ENCODE results near the gene RBBP4. TPM values are rescaled to one million over a fixed set of nuclear protein-coding genes. Genes with fewer than 3 reads are reported as not detected.

Gene RBBP4
- total and polyA plus RNA-seq, 2 of the 8 experiments (the other 6 are each of a cell fraction or from before 2014, with no cell fraction given), result 147 to 397 TPM

GRCh38 chr1:32605711-32606424 lies 45.1 kb upstream of the RBBP4 start:
- ChIA-PET CTCF (ENCODE audit: partially characterized antibody) (interaction anchor here (0.6 to 1.5 kb wide), 3 partner anchors 14 to 205 kb away, joined by 3 to 7 read pairs (median 4); no protein-coding TSS in a partner anchor), POLR2A (ENCODE audit: partially characterized antibody) (interaction anchor here (0.9 to 1.6 kb wide), 4 partner anchors 11 to 45 kb away, joined by 3 to 8 read pairs (median 4); partner anchors contain the start of gene RBBP4)
- H3K23me2 ChIP-seq (ENCODE audit: low read depth, low read length), result no peaks in the 10 kb centered on the region
- H3K4ac ChIP-seq (replicated peaks; ENCODE audit: insufficient read length, low read depth, low read length), result no peak overlapping the region
- H3K23ac ChIP-seq (ENCODE audit: insufficient read length), result no peak overlapping the region
- no peaks in the 10 kb centered on the region for H3K27me3 ChIP-seq (replicated peaks in 1 of 4; ENCODE audit: control insufficient read depth in 3 of 4, extremely low read depth in 1 of 4, insufficient read depth in 3 of 4, low read length in 3 of 4)
- H4K5ac ChIP-seq (ENCODE audit: insufficient read length, low read depth, low read length), result no peak overlapping the region
- no peak overlapping the region for H3K18ac ChIP-seq (ENCODE audit: extremely low read depth, low read length)
- H2AFZ ChIP-seq (ENCODE audit: low read length), result no peak overlapping the region
- FAIRE-seq (no peak), DNase-seq (ENCODE audit: low read depth in 1 of 2, low spot score in 2 of 2) (no peak)
- H3K9me3 ChIP-seq (ENCODE audit: insufficient read depth in 2 of 2, low read depth in 1 of 2, low read length in 1 of 2), result peaks cover 0 to 2% of the 10 kb centered on the region in 2 experiments; a peak in 1 of 4 replicates
- no peak overlapping the region for H4K8ac ChIP-seq (ENCODE audit: extremely low read depth, insufficient read depth, low read length)
- H2BK12ac ChIP-seq (ENCODE audit: low read depth, low read length), result 0 out of 2 replicates have a peak overlapping the region, but pooled peaks have one; percentile 33
- H2BK20ac ChIP-seq (ENCODE audit: low read length), result no peak overlapping the region
- no peak overlapping the region for H3K56ac ChIP-seq (replicated peaks; ENCODE audit: insufficient read length, low read depth, low read length)
- H3K4me1 ChIP-seq (replicated peaks in 1 of 4; ENCODE audit: control insufficient read depth in 3 of 4, insufficient read depth in 4 of 4, low read length in 3 of 4), result no peaks in the 10 kb centered on the region
- no peak overlapping the region for H2BK15ac ChIP-seq (ENCODE audit: low read length)
- H3K4me2 ChIP-seq (ENCODE audit: insufficient read depth in 1 of 2, low read depth in 2 of 2, low read length in 2 of 2), result no peak overlapping the region
- H2AK5ac ChIP-seq (ENCODE audit: low read depth, low read length), result no peak overlapping the region
- no peak overlapping the region for H3K4me3 ChIP-seq (ENCODE audit: extremely low read depth in 1 of 4, insufficient read depth in 2 of 4, low read depth in 3 of 4, low read length in 4 of 4)
- H3K9ac ChIP-seq (replicated peaks in 1 of 4; ENCODE audit: extremely low read depth in 1 of 4, low read depth in 3 of 4, low read length in 3 of 4), result no peak overlapping the region
- H3K36me3 ChIP-seq (ENCODE audit: control insufficient read depth in 2 of 4, insufficient read depth in 4 of 4, low read length in 3 of 4), result peaks cover 0 to 3% (median 0%) of the 10 kb centered on the region in 4 experiments; a peak in 2 of 8 replicates
- no peak overlapping the region for H3K27ac ChIP-seq (ENCODE audit: low read depth, low read length)
- H3K14ac ChIP-seq (ENCODE audit: insufficient read length), result no peak overlapping the region
- no peak overlapping the region for H2BK5ac ChIP-seq (ENCODE audit: low read depth, low read length)
- no peak overlapping the region for H2BK120ac ChIP-seq (replicated peaks; ENCODE audit: low read depth, low read length)
- WGBS, 2 experiments (ENCODE audit: extremely low coverage in 1 of 2, insufficient coverage in 1 of 2, insufficient read length in 1 of 2, insufficient replicate concordance in 2 of 2, low coverage in 1 of 2, low lambda C conversion rate in 2 of 2, missing lambda C conversion rate in 1 of 2), result 94% methylated on average over 17 of the region's 17 CpGs; no CpG with 5 or more reads in 1 of the 2 experiments
- no peaks in the 10 kb centered on the region for H3K79me2 ChIP-seq (ENCODE audit: control insufficient read depth in 1 of 2, insufficient read depth in 2 of 2, low read length in 2 of 2)
- H3K79me1 ChIP-seq (ENCODE audit: low read depth, low read length), result no peaks in the 10 kb centered on the region
- peaks cover 0 to 2% of the 10 kb centered on the region in 2 experiments for H4K20me1 ChIP-seq (replicated peaks in 1 of 2; ENCODE audit: control insufficient read depth in 1 of 2, insufficient read depth in 2 of 2, low read length in 2 of 2)
- H4K91ac ChIP-seq (replicated peaks; ENCODE audit: insufficient read length, low read length), result no peak overlapping the region
- TF ChIP-seq BRCA1 (IDR thresholded peaks at IDR 0.05; ENCODE audit: low read depth, low read length), result no peak
- no peak for TF ChIP-seq FOSL1 (IDR thresholded peaks at IDR 0.05; ENCODE audit: insufficient read depth, low read depth, low read length)
- TF ChIP-seq CEBPB (IDR thresholded peaks at IDR 0.05; ENCODE audit: low read depth, low read length), result no peak
- no peak for TF ChIP-seq GABPA (IDR thresholded peaks at IDR 0.05; ENCODE audit: borderline replicate concordance, insufficient read depth, low read length)
- no peak for TF ChIP-seq SIN3A (conservative IDR thresholded peaks at IDR 0.05 in 1 of 2, IDR thresholded peaks at IDR 0.05 in 1 of 2; ENCODE audit: low read depth in 1 of 2, low read length in 2 of 2)
- TF ChIP-seq SIRT6 (IDR thresholded peaks at IDR 0.05; ENCODE audit: low read length), result no peak
- no peak for TF ChIP-seq HDAC2 (IDR thresholded peaks at IDR 0.05; ENCODE audit: borderline replicate concordance in 1 of 2, low read depth in 2 of 2, low read length in 2 of 2)
- TF ChIP-seq USF2 (IDR thresholded peaks at IDR 0.05; ENCODE audit: low read length), result no peak
- TF ChIP-seq POLR2A (IDR thresholded peaks at IDR 0.05; ENCODE audit: control extremely low read depth in 1 of 2, low read depth in 2 of 2, low read length in 2 of 2), result no peak
- no peak for TF ChIP-seq SAP30 (IDR thresholded peaks at IDR 0.05; ENCODE audit: insufficient read depth, insufficient replicate concordance, low read length)
